HepG2 (cell line): ENCODE measurements around the gene CFAP97D1. TPM values are rescaled to one million over a fixed set of nuclear protein-coding genes. Genes with fewer than 3 reads are reported as not detected.

Experiments
- HNRNPLL ChIP-seq: fragments of 200-400 bp; formaldehyde crosslinking; IDR thresholded peaks from 2 replicates; pipeline ENCODE4 v1.6.1; 2017; ENCODE audit warnings: mild to moderate bottlenecking, low read depth, low read length; ENCODE audit not compliant: poor library complexity, severe bottlenecking
- MZF1 ChIP-seq: sonication (generic); formaldehyde crosslinking; IDR thresholded peaks from 2 replicates; pipeline ENCODE4 v1.8.1; 2023; ENCODE audit warnings: mild to moderate bottlenecking, missing genetic modification reagents, borderline replicate concordance
- NR2F2 ChIP-seq: IDR thresholded peaks from 2 replicates; pipeline ENCODE4 v1.6.1; 2012; ENCODE audit warnings: low read depth, inconsistent platforms, borderline replicate concordance
- TCF7 ChIP-seq: sonication (generic); IDR thresholded peaks from 2 replicates; pipeline ENCODE4 v1.6.1; 2016; ENCODE audit warnings: antibody characterized with exemption, low read depth
- U2AF1 ChIP-seq: fragments of 200-400 bp; formaldehyde crosslinking; optimal IDR thresholded peaks from 2 replicates; pipeline ENCODE3; 2017; ENCODE audit warnings: mild to moderate bottlenecking, low read depth, low read length
- ZFP36L1 ChIP-seq: sonication (generic); formaldehyde crosslinking; IDR thresholded peaks from 2 replicates; pipeline ENCODE4 v1.8.0; 2022; ENCODE audit warnings: mild to moderate bottlenecking, missing genetic modification reagents, moderate library complexity
- ZNF333 ChIP-seq: sonication (generic); formaldehyde crosslinking; IDR thresholded peaks from 2 replicates; pipeline ENCODE4 v1.4.0; 2020; ENCODE audit warnings: mild to moderate bottlenecking, missing genetic modification reagents, borderline replicate concordance
- ZNF562 ChIP-seq: sonication (generic); formaldehyde crosslinking; IDR thresholded peaks from 2 replicates; pipeline ENCODE4 v1.8.0; 2022; ENCODE audit warnings: missing genetic modification reagents, borderline replicate concordance
- ZNF7 ChIP-seq: IDR thresholded peaks from 2 replicates; pipeline ENCODE4 v1.6.1; 2016; ENCODE audit warnings: missing biosample characterization, missing genetic modification reagents
- ZNF720 ChIP-seq: sonication (generic); formaldehyde crosslinking; IDR thresholded peaks from 2 replicates; pipeline ENCODE4 v1.4.0; 2020; ENCODE audit warnings: missing genetic modification reagents
- ZNF749 ChIP-seq: sonication (generic); formaldehyde crosslinking; IDR thresholded peaks from 2 replicates; pipeline ENCODE4 v1.8.0; 2022; ENCODE audit warnings: mild to moderate bottlenecking, missing genetic modification reagents, moderate library complexity, borderline replicate concordance
- polyA plus RNA-seq, 8 experiments: library from polyadenylated mRNA; depleted of rRNA in 3 of 8; stranded (reverse) in 7 of 8; unstranded in 1 of 8; fragments of >200 nt; fragmentation: Illumina TruSeq in 4 of 8; extraction: Trizol in 4 of 8; gene quantifications; 2 replicates each; pipeline versions ENCODE4 v1.2.1 to v1.2.3, GENCODE V29; 2011 to 2016; ENCODE audit warnings: low read depth in 4 of 8, missing spikeins in 1 of 8, mixed read lengths in 1 of 8; ENCODE audit not compliant: insufficient read depth in 1 of 8
- total RNA-seq, 5 experiments: library from RNA; depleted of rRNA; stranded (reverse); fragments of >200 nt; fragmentation: Illumina TruSeq; extraction: Trizol; gene quantifications; 2 replicates each; pipeline ENCODE4 v1.2.3, GENCODE V29; 2016; ENCODE audit warnings: low read depth in 1 of 5
- TF ChIP-seq, protein P1 (sequence below): sonication (generic); formaldehyde crosslinking; IDR thresholded peaks from 2 replicates; pipeline ENCODE4 v1.5.0; 2020; ENCODE audit warnings: missing genetic modification reagents
- TF ChIP-seq, protein P2 (sequence below): sonication (generic); formaldehyde crosslinking; IDR thresholded peaks from 2 replicates; pipeline ENCODE4 v1.5.0; 2020; ENCODE audit warnings: mild to moderate bottlenecking, missing genetic modification reagents
- TF ChIP-seq, protein P3 (sequence below): sonication (generic); formaldehyde crosslinking; IDR thresholded peaks from 2 replicates; pipeline ENCODE4 v1.8.0; 2022; ENCODE audit warnings: missing genetic modification reagents, mild to moderate bottlenecking, borderline replicate concordance
- TF ChIP-seq, protein P4 (sequence below): sonication (generic); formaldehyde crosslinking; IDR thresholded peaks from 2 replicates; pipeline ENCODE4 v1.9.0; 2021; ENCODE audit warnings: missing genetic modification reagents, mild to moderate bottlenecking, borderline replicate concordance
- TF ChIP-seq, protein P5 (sequence below), 2 experiments: sonication (generic) in 1 of 2; formaldehyde crosslinking in 1 of 2; IDR thresholded peaks; 2 replicates each; pipeline versions ENCODE4 v1.4.0 to v1.6.1; 2018 to 2020; ENCODE audit warnings: missing genetic modification reagents in 2 of 2, borderline replicate concordance in 1 of 2, low read depth in 1 of 2, mild to moderate bottlenecking in 1 of 2, missing biosample characterization in 1 of 2
- TF ChIP-seq, protein P6 (sequence below): sonication (generic); formaldehyde crosslinking; IDR thresholded peaks from 2 replicates; pipeline ENCODE4 v1.8.1; 2022; ENCODE audit warnings: mild to moderate bottlenecking, missing genetic modification reagents

Gene CFAP97D1
- total and polyA plus RNA-seq, 2 of the 13 experiments (the other 11 are each of a cell fraction or from before 2014, with no cell fraction given), result 0.02 TPM; not detected in 1

DNA sequence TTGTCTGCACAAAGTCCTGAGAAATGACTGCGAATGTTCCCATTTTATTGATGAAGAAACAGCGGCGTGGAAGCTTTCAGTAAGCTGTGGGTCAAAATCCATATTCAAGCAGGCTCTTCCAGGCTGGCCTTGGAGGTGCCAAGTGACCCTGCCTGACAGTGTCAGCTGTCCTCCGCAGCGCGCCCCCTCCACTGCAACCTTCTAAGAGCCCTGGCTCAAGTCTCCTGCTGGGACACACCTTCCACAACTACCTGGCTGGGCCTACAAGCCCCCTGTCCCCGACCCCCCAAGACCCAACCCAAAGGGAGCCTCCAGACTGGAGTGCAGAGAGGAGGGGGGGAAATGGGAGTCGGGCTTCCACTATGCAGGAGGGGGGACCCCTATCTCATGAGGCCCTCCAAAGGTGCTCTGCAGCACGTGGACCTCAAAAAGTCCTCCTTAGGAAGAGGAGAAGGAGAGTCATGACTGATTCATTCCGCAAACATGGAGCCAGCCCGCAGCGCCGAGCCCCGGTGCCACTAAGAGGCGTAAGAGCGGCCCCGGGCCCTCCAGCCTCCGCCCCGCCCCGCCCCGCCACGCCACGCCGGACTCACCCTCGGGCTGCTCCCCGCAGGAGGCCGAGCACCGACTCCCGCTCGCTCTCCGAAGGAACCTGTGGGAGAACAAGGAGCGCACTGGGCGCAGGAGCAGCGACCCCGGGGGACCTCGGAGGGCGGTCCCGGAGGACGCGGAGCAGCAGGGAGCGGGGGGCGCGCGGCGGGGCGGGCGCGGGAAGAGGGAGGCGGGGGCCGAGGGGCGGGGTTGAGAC lies 52.1 kb downstream of the CFAP97D1 start (continued):
- no peak for TF ChIP-seq TCF7
- no peak for TF ChIP-seq ZNF720 (CRISPR knock-in tag)
- TF ChIP-seq, protein P1, sequence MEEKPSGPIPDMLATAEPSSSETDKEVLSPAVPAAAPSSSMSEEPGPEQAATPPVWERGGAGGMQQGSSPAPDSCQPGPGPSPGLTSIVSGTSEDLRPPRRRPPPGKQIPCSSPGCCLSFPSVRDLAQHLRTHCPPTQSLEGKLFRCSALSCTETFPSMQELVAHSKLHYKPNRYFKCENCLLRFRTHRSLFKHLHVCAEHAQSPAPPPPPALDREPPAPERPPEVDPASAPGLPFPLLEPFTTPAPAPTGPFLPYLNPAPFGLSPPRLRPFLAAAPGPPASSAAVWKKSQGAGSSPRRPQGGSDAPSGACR, result no peak
- TF ChIP-seq, protein P2, sequence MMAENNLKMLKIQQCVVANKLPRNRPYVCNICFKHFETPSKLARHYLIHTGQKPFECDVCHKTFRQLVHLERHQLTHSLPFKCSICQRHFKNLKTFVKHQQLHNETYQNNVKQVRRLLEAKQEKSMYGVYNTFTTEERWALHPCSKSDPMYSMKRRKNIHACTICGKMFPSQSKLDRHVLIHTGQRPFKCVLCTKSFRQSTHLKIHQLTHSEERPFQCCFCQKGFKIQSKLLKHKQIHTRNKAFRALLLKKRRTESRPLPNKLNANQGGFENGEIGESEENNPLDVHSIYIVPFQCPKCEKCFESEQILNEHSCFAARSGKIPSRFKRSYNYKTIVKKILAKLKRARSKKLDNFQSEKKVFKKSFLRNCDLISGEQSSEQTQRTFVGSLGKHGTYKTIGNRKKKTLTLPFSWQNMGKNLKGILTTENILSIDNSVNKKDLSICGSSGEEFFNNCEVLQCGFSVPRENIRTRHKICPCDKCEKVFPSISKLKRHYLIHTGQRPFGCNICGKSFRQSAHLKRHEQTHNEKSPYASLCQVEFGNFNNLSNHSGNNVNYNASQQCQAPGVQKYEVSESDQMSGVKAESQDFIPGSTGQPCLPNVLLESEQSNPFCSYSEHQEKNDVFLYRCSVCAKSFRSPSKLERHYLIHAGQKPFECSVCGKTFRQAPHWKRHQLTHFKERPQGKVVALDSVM (CRISPR knock-in tag), result no peak
- no peak for TF ChIP-seq ZNF333 (CRISPR knock-in tag)
- TF ChIP-seq U2AF1, result no peak
- TF ChIP-seq HNRNPLL, result peak; percentile 28
- 0 out of 2 replicates have a peak, but pooled peaks have one; percentile 50 for TF ChIP-seq MZF1
- TF ChIP-seq, protein P3, sequence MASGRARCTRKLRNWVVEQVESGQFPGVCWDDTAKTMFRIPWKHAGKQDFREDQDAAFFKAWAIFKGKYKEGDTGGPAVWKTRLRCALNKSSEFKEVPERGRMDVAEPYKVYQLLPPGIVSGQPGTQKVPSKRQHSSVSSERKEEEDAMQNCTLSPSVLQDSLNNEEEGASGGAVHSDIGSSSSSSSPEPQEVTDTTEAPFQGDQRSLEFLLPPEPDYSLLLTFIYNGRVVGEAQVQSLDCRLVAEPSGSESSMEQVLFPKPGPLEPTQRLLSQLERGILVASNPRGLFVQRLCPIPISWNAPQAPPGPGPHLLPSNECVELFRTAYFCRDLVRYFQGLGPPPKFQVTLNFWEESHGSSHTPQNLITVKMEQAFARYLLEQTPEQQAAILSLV (CRISPR knock-in tag), result no peak
- TF ChIP-seq, protein P4, sequence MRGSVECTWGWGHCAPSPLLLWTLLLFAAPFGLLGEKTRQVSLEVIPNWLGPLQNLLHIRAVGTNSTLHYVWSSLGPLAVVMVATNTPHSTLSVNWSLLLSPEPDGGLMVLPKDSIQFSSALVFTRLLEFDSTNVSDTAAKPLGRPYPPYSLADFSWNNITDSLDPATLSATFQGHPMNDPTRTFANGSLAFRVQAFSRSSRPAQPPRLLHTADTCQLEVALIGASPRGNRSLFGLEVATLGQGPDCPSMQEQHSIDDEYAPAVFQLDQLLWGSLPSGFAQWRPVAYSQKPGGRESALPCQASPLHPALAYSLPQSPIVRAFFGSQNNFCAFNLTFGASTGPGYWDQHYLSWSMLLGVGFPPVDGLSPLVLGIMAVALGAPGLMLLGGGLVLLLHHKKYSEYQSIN, result no peak
- no peak for TF ChIP-seq ZNF562 (CRISPR knock-in tag)
- TF ChIP-seq ZNF7 (CRISPR knock-in tag), result no peak
- TF ChIP-seq, protein P5, sequence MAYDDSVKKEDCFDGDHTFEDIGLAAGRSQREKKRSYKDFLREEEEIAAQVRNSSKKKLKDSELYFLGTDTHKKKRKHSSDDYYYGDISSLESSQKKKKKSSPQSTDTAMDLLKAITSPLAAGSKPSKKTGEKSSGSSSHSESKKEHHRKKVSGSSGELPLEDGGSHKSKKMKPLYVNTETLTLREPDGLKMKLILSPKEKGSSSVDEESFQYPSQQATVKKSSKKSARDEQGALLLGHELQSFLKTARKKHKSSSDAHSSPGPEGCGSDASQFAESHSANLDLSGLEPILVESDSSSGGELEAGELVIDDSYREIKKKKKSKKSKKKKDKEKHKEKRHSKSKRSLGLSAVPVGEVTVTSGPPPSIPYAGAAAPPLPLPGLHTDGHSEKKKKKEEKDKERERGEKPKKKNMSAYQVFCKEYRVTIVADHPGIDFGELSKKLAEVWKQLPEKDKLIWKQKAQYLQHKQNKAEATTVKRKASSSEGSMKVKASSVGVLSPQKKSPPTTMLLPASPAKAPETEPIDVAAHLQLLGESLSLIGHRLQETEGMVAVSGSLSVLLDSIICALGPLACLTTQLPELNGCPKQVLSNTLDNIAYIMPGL (CRISPR knock-in tag; IDR thresholded peaks at IDR 0.05; ENCODE audit: borderline replicate concordance in 1 of 2, low read depth in 1 of 2), result peak in 1 of 2 experiments; percentile 49; a peak in 1 of 4 replicates
- TF ChIP-seq NR2F2, result no peak
- TF ChIP-seq ZNF749, result no peak
- no peak for TF ChIP-seq ZFP36L1 (CRISPR knock-in tag)
- TF ChIP-seq, protein P6, sequence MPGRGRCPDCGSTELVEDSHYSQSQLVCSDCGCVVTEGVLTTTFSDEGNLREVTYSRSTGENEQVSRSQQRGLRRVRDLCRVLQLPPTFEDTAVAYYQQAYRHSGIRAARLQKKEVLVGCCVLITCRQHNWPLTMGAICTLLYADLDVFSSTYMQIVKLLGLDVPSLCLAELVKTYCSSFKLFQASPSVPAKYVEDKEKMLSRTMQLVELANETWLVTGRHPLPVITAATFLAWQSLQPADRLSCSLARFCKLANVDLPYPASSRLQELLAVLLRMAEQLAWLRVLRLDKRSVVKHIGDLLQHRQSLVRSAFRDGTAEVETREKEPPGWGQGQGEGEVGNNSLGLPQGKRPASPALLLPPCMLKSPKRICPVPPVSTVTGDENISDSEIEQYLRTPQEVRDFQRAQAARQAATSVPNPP (CRISPR knock-in tag), result no peak
